ENCODE results near the gene MRPL24. TPM values are rescaled to one million over a fixed set of nuclear protein-coding genes. Genes with fewer than 3 reads are reported as not detected.

Gene MRPL24
- polyA plus RNA-seq, 2 of the 4 experiments (the other 2 are of a cell fraction), result 170 to 198 TPM

GRCh38 chr1:156712626-156713025 lies 28.3 kb downstream of the MRPL24 start:
- H3K4me2 ChIP-seq, result no peak overlapping the region
- FAIRE-seq, result no peak
- ChIA-PET POLR2A (no interaction called here), CTCF (interaction anchor here (0.7 to 52.1 kb wide), 7 partner anchors 4 to 178 kb away, joined by 3 to 2258 read pairs (median 8); partner anchors contain the start of genes CRABP2, ISG20L2, METTL25B and NES)
- no peak overlapping the region for H3K4me3 ChIP-seq
- no peak for DNase-seq (ENCODE audit: low read depth in 1 of 2, low spot score in 1 of 2)
- 0 out of 6 replicates have a peak overlapping the region, but pooled peaks of 1 of the 2 experiments have one; percentile 8 for H3K27ac ChIP-seq
- WGBS (ENCODE audit: missing lambda C conversion rate), result 58% methylated on average over 3 of the region's 3 CpGs
- TF ChIP-seq ATOH8 (CRISPR knock-in tag; IDR thresholded peaks at IDR 0.05; ENCODE audit: low read depth) (no peak), JUN (IDR thresholded peaks at IDR 0.05) (no peak), E2F6 (IDR thresholded peaks at IDR 0.05; ENCODE audit: borderline replicate concordance, low read depth) (no peak), TP53 (CRISPR knock-in tag; IDR thresholded peaks at IDR 0.05) (no peak), USF2 (IDR thresholded peaks at IDR 0.05) (no peak), ESRRA (IDR thresholded peaks at IDR 0.05; ENCODE audit: borderline replicate concordance, low read length) (no peak), NPAS2 (CRISPR knock-in tag; IDR thresholded peaks at IDR 0.05; ENCODE audit: borderline replicate concordance) (no peak), CEBPB (IDR thresholded peaks at IDR 0.05) (no peak), HOXB13 (CRISPR knock-in tag; IDR thresholded peaks at IDR 0.05; ENCODE audit: low read depth) (no peak), MAFK (IDR thresholded peaks at IDR 0.05; ENCODE audit: partially characterized antibody) (no peak), HOXB5 (CRISPR knock-in tag; IDR thresholded peaks at IDR 0.05) (no peak), SMC3 (IDR thresholded peaks at IDR 0.05) (no peak), HES2 (IDR thresholded peaks at IDR 0.05) (no peak), BHLHE40 (IDR thresholded peaks at IDR 0.05; ENCODE audit: low read depth, low read length) (no peak)
- H3K9me3 ChIP-seq, result no peaks in the 10 kb centered on the region
- H3K4me1 ChIP-seq, result peaks cover 45% of the 10 kb centered on the region
- no peak for ATAC-seq

GRCh38 chr1:156711011-156711817 lies 29.7 kb downstream of the MRPL24 start:
- Histone ChIP-seq H3K4me2 (no peak overlapping the region), H3K4me1 (peaks cover 57% of the 10 kb centered on the region), H3K9me3 (no peaks in the 10 kb centered on the region), H3K27ac (peak overlapping the region in 1 of 2 experiments; percentile 51; a peak in 2 of 6 replicates), H3K4me3 (no peak overlapping the region)
- DNase-seq (ENCODE audit: low read depth in 1 of 2, low spot score in 1 of 2) (no peak), ATAC-seq (no peak), FAIRE-seq (no peak)
- POLR2A ChIA-PET, result interaction anchor here (0.9 to 1.1 kb wide), 3 partner anchors 17 to 18 kb away, joined by 3 read pairs; partner anchors contain the start of genes ISG20L2 and METTL25B
- 70% methylated on average over 8 of the region's 9 CpGs for WGBS (ENCODE audit: missing lambda C conversion rate)
- CTCF ChIA-PET, result interaction anchor here (0.8 to 52.1 kb wide), 12 partner anchors 5 to 179 kb away, joined by 3 to 2258 read pairs (median 4); partner anchors contain the start of genes CRABP2, HAPLN2, ISG20L2 and METTL25B
- no peak for TF ChIP-seq TP53 (CRISPR knock-in tag; IDR thresholded peaks at IDR 0.05)
- TF ChIP-seq TFCP2L1 (CRISPR knock-in tag; IDR thresholded peaks at IDR 0.05), result no peak
- no peak for TF ChIP-seq SREBF2 (IDR thresholded peaks at IDR 0.05)
- no peak for TF ChIP-seq KDM1A (IDR thresholded peaks at IDR 0.05; ENCODE audit: low read depth)
- TF ChIP-seq JUN (IDR thresholded peaks at IDR 0.05), result no peak
- no peak for TF ChIP-seq FOXS1 (CRISPR knock-in tag; IDR thresholded peaks at IDR 0.05)
- TF ChIP-seq CBX8 (IDR thresholded peaks at IDR 0.05), result no peak
- TF ChIP-seq FOSB (CRISPR knock-in tag; IDR thresholded peaks at IDR 0.05), result no peak
- TF ChIP-seq RCOR1 (IDR thresholded peaks at IDR 0.05; ENCODE audit: low read depth, low read length), result no peak

Data from A549 (cell line).